OCI-LY3 (cell line): Measurements from ENCODE around the gene THAP3.

Source experiments
- CTCF ChIP-seq: fragments of 200-600, 300-600 bp; sonication (generic); IDR thresholded peaks from 2 replicates; pipeline ENCODE4 v1.5.1; 2014; ENCODE audit warnings: antibody characterized with exemption, low read length, low read depth
- EZH2phosphoT487 ChIP-seq: fragments of 200-600 bp; shearing (Covaris generic); IDR thresholded peaks from 2 replicates; pipeline ENCODE4 v1.6.1; 2018; ENCODE audit warnings: antibody characterized with exemption, mixed run types, low read depth

GRCh38 chr1:6672558-6672957 is 47.9 kb downstream of the THAP3 start:
- TF ChIP-seq CTCF (no peak), EZH2phosphoT487 (no peak)
